SK-N-SH (cell line): ENCODE results near the gene OSBPL10. TPM values are rescaled to one million over a fixed set of nuclear protein-coding genes. Genes with fewer than 3 reads are reported as not detected.

Experiments
- CTCF ChIA-PET: fragments of 300-600, 350-600 bp; formaldehyde crosslinking; extraction: SDS; loops from one replicate; lab custom pipeline; 2021; lab: Yijun Ruan, JAX
- POLR2A ChIA-PET: fragments of 350-600 bp; sonication (Branson Sonifier 250); formaldehyde crosslinking; extraction: SDS; loops from one replicate; lab custom pipeline; 2020; ENCODE audit warnings: antibody characterized with exemption, inconsistent platforms; lab: Yijun Ruan, JAX
- DNase-seq: peaks from one replicate; pipeline ENCODE4 v3.0.0; 2012
- H2AFZ ChIP-seq: fragments of 200-600 bp; sonication (generic); 2 replicates; pipeline ENCODE4 v1.8.1; 2016; ENCODE audit warnings: antibody characterized with exemption, mild to moderate bottlenecking, low read depth
- H3F3A ChIP-seq: fragments of 200-600 bp; sonication (generic); replicated peaks from 2 replicates; pipeline ENCODE3; 2016; ENCODE audit warnings: antibody characterized with exemption, mild to moderate bottlenecking; ENCODE audit not compliant: insufficient read depth
- H3K27ac ChIP-seq, 2 experiments: fragments of 200-500 bp in 1 of 2; fragments of 200-600 bp in 1 of 2; sonication (Bioruptor generic) in 1 of 2; sonication (generic), shearing (Covaris generic) in 1 of 2; 2 replicates each; pipeline versions ENCODE4 v1.5.1 to v1.6.1; 2014 to 2016; ENCODE audit warnings: low read depth in 2 of 2, inconsistent platforms in 1 of 2, low read length in 1 of 2, mild to moderate bottlenecking in 1 of 2, mixed read lengths in 1 of 2
- H3K27me3 ChIP-seq: fragments of 200-600 bp; sonication (generic), shearing (Covaris generic); 2 replicates; pipeline ENCODE4 v1.6.1; 2016; ENCODE audit warnings: mixed run types; ENCODE audit not compliant: insufficient read depth
- H3K36me3 ChIP-seq, 2 experiments: fragments of 200-500 bp in 1 of 2; fragments of 200-600 bp in 1 of 2; sonication (Bioruptor generic) in 1 of 2; sonication (generic) in 1 of 2; replicated peaks in 1 of 2; 2 replicates each; pipeline versions ENCODE3 to v1.5.1; 2014 to 2016; ENCODE audit warnings: low read length in 1 of 2, mild to moderate bottlenecking in 1 of 2; ENCODE audit not compliant: insufficient read depth in 2 of 2, control insufficient read depth in 1 of 2
- H3K4me1 ChIP-seq, 2 experiments: fragments of 200-500 bp in 1 of 2; fragments of 200-600 bp in 1 of 2; sonication (Bioruptor generic) in 1 of 2; sonication (generic), shearing (Covaris generic) in 1 of 2; 2 replicates each; pipeline versions ENCODE4 v1.5.1 to v1.6.1; 2014 to 2016; ENCODE audit warnings: low read depth in 1 of 2, low read length in 1 of 2, mixed run types in 1 of 2; ENCODE audit not compliant: insufficient read depth in 2 of 2, control insufficient read depth in 1 of 2
- H3K4me2 ChIP-seq: fragments of 200-600 bp; sonication (generic), shearing (Covaris generic); 2 replicates; pipeline ENCODE4 v1.6.1; 2017; ENCODE audit warnings: mixed run types
- H3K4me3 ChIP-seq, 2 experiments: fragments of 200-500 bp in 1 of 2; fragments of 200-600 bp in 1 of 2; sonication (Bioruptor generic) in 1 of 2; sonication (generic), shearing (Covaris generic) in 1 of 2; 2 replicates each; pipeline versions ENCODE4 v1.5.1 to v1.8.1; 2014 to 2016; ENCODE audit warnings: low read depth in 2 of 2, inconsistent platforms in 1 of 2, low read length in 1 of 2, mild to moderate bottlenecking in 1 of 2, mixed read lengths in 1 of 2, moderate library complexity in 1 of 2
- H3K79me2 ChIP-seq: fragments of 200-600 bp; sonication (generic); 2 replicates; pipeline ENCODE4 v1.8.1; 2017; ENCODE audit warnings: mild to moderate bottlenecking; ENCODE audit not compliant: insufficient read depth
- H3K9ac ChIP-seq: fragments of 200-600 bp; sonication (generic); 2 replicates; pipeline ENCODE4 v1.6.1; 2017; ENCODE audit warnings: mixed run types
- H3K9me2 ChIP-seq: fragments of 200-600 bp; sonication (generic); 2 replicates; pipeline ENCODE4 v1.6.1; 2017; ENCODE audit warnings: mixed run types
- H3K9me3 ChIP-seq: fragments of 200-600 bp; sonication (generic); 2 replicates; pipeline ENCODE4 v1.6.1; 2017; ENCODE audit warnings: mixed run types, mild to moderate bottlenecking, moderate library complexity
- H4K20me1 ChIP-seq: fragments of 200-600 bp; sonication (generic); 2 replicates; pipeline ENCODE4 v1.6.1; 2017; ENCODE audit warnings: mild to moderate bottlenecking, mixed run types; ENCODE audit not compliant: insufficient read depth
- ELF1 ChIP-seq: IDR thresholded peaks from 2 replicates; pipeline ENCODE4 v1.4.0; 2012
- FOSL2 ChIP-seq: IDR thresholded peaks from 2 replicates; pipeline ENCODE4 v1.4.0; 2012; ENCODE audit warnings: low read depth, mild to moderate bottlenecking, moderate library complexity, borderline replicate concordance
- JUND ChIP-seq: IDR thresholded peaks from 2 replicates; pipeline ENCODE4 v1.4.0; 2012
- MEF2A ChIP-seq: IDR thresholded peaks from 2 replicates; pipeline ENCODE4 v1.4.0; 2012; ENCODE audit warnings: low read depth, borderline replicate concordance
- NRF1 ChIP-seq: IDR thresholded peaks from 2 replicates; pipeline ENCODE4 v1.6.1; 2012; ENCODE audit warnings: low read depth, mild to moderate bottlenecking, low read length
- RAD21 ChIP-seq: IDR thresholded peaks from 2 replicates; pipeline ENCODE4 v1.6.1; 2012; ENCODE audit warnings: mild to moderate bottlenecking, low read length
- RCOR1 ChIP-seq: fragments of 150-350 bp; IDR thresholded peaks from 2 replicates; pipeline ENCODE4 v1.6.1; 2017; ENCODE audit warnings: antibody characterized with exemption, low read length
- RFX5 ChIP-seq: IDR thresholded peaks from 2 replicates; pipeline ENCODE4 v1.6.1; 2012; ENCODE audit warnings: mild to moderate bottlenecking, improper control_type of control experiment, low read length
- TAF1 ChIP-seq: IDR thresholded peaks from 2 replicates; pipeline ENCODE4 v1.6.1; 2012; ENCODE audit warnings: low read depth, mild to moderate bottlenecking, low read length, moderate library complexity, borderline replicate concordance
- TCF12 ChIP-seq: IDR thresholded peaks from 2 replicates; pipeline ENCODE4 v1.4.0; 2012
- TEAD4 ChIP-seq: IDR thresholded peaks from 2 replicates; pipeline ENCODE4 v1.4.0; 2012; ENCODE audit warnings: mild to moderate bottlenecking, borderline replicate concordance; ENCODE audit not compliant: insufficient read depth
- WGBS: methylation state at CpG from one replicate; pipeline ENCODE4 v1.1.6; 2017; ENCODE audit warnings: low lambda C conversion rate; 5-methylcytosine and 5-hydroxymethylcytosine counted together
- polyA plus RNA-seq, 3 experiments: library from polyadenylated mRNA; depleted of rRNA; stranded (reverse); fragments of >200 nt; gene quantifications; 2 replicates each; pipeline ENCODE4 v1.2.3, GENCODE V29; 2012
- TF ChIP-seq, protein P1 (sequence below): IDR thresholded peaks from 2 replicates; pipeline ENCODE4; 2012
- TF ChIP-seq, protein P2 (sequence below): fragments of 150-350 bp; IDR thresholded peaks from 2 replicates; pipeline ENCODE4 v1.6.1; 2016; ENCODE audit warnings: mild to moderate bottlenecking, low read depth, low read length
- TF ChIP-seq, protein P3 (sequence below): IDR thresholded peaks from 2 replicates; pipeline ENCODE4 v1.6.1; 2012; ENCODE audit warnings: mild to moderate bottlenecking, low read depth, low read length, moderate library complexity
- TF ChIP-seq, protein P4 (sequence below): fragments of 200-600 bp; sonication (generic); IDR thresholded peaks from 2 replicates; pipeline ENCODE4 v1.6.1; 2017; ENCODE audit warnings: antibody characterized with exemption, mild to moderate bottlenecking, moderate library complexity
- TF ChIP-seq, protein P5 (sequence below): IDR thresholded peaks from 2 replicates; pipeline ENCODE4 v1.4.0; 2012; ENCODE audit warnings: low read depth, borderline replicate concordance
- TF ChIP-seq, protein P6 (sequence below): IDR thresholded peaks from 2 replicates; pipeline ENCODE4 v1.4.0; 2012; ENCODE audit warnings: low read depth, borderline replicate concordance

OSBPL10 gene
- polyA plus RNA-seq, 1 of the 3 experiments (the other 2 are of a cell fraction), result 0.12 TPM

DNA sequence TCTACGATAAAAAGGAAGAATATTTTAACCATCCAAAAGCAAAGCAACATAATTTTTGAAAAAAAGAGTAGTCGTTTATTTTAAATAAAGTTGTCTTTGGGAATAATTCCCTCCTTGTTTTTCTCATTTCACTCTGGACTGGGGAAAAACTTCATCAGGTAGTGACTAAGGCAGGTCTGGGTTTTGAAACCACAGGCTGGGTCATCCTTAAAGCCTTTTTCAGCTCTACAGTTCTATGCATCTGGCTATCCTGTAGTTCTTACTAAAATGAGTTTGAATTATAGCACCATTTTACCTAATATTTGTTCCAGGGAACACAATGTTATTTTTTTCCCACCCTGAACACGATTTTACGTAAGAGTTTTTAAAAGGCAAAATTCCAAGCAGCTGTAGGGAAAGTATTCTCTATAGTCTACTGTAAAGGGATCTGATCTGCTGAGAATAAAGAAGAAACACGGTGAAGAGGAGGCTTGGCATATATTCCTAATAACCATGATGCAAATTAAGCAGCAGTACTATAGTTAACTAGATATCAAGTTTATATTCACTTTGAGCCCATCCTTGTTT, 107.7 kb downstream of the OSBPL10 start:
- Histone ChIP-seq H3K4me3 (no peak overlapping the region), H3K4me1 (no peaks in the 10 kb centered on the region), H2AFZ (no peak overlapping the region), H3K79me2 (no peaks in the 10 kb centered on the region)
- POLR2A ChIA-PET, result no interaction called here
- TF ChIP-seq RAD21, result no peak
- TF ChIP-seq RCOR1, result no peak
- TF ChIP-seq TEAD4, result no peak
- TF ChIP-seq FOSL2, result no peak
- TF ChIP-seq, protein P1, sequence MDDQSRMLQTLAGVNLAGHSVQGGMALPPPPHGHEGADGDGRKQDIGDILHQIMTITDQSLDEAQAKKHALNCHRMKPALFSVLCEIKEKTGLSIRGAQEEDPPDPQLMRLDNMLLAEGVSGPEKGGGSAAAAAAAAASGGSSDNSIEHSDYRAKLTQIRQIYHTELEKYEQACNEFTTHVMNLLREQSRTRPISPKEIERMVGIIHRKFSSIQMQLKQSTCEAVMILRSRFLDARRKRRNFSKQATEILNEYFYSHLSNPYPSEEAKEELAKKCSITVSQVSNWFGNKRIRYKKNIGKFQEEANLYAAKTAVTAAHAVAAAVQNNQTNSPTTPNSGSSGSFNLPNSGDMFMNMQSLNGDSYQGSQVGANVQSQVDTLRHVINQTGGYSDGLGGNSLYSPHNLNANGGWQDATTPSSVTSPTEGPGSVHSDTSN, result no peak
- TF ChIP-seq, protein P2, sequence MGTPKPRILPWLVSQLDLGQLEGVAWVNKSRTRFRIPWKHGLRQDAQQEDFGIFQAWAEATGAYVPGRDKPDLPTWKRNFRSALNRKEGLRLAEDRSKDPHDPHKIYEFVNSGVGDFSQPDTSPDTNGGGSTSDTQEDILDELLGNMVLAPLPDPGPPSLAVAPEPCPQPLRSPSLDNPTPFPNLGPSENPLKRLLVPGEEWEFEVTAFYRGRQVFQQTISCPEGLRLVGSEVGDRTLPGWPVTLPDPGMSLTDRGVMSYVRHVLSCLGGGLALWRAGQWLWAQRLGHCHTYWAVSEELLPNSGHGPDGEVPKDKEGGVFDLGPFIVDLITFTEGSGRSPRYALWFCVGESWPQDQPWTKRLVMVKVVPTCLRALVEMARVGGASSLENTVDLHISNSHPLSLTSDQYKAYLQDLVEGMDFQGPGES, result no peak
- no peak for TF ChIP-seq RFX5
- no peak for TF ChIP-seq TAF1
- TF ChIP-seq ELF1, result no peak
- TF ChIP-seq, protein P3, sequence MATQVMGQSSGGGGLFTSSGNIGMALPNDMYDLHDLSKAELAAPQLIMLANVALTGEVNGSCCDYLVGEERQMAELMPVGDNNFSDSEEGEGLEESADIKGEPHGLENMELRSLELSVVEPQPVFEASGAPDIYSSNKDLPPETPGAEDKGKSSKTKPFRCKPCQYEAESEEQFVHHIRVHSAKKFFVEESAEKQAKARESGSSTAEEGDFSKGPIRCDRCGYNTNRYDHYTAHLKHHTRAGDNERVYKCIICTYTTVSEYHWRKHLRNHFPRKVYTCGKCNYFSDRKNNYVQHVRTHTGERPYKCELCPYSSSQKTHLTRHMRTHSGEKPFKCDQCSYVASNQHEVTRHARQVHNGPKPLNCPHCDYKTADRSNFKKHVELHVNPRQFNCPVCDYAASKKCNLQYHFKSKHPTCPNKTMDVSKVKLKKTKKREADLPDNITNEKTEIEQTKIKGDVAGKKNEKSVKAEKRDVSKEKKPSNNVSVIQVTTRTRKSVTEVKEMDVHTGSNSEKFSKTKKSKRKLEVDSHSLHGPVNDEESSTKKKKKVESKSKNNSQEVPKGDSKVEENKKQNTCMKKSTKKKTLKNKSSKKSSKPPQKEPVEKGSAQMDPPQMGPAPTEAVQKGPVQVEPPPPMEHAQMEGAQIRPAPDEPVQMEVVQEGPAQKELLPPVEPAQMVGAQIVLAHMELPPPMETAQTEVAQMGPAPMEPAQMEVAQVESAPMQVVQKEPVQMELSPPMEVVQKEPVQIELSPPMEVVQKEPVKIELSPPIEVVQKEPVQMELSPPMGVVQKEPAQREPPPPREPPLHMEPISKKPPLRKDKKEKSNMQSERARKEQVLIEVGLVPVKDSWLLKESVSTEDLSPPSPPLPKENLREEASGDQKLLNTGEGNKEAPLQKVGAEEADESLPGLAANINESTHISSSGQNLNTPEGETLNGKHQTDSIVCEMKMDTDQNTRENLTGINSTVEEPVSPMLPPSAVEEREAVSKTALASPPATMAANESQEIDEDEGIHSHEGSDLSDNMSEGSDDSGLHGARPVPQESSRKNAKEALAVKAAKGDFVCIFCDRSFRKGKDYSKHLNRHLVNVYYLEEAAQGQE, result no peak
- TF ChIP-seq JUND, result no peak
- TF ChIP-seq, protein P4, sequence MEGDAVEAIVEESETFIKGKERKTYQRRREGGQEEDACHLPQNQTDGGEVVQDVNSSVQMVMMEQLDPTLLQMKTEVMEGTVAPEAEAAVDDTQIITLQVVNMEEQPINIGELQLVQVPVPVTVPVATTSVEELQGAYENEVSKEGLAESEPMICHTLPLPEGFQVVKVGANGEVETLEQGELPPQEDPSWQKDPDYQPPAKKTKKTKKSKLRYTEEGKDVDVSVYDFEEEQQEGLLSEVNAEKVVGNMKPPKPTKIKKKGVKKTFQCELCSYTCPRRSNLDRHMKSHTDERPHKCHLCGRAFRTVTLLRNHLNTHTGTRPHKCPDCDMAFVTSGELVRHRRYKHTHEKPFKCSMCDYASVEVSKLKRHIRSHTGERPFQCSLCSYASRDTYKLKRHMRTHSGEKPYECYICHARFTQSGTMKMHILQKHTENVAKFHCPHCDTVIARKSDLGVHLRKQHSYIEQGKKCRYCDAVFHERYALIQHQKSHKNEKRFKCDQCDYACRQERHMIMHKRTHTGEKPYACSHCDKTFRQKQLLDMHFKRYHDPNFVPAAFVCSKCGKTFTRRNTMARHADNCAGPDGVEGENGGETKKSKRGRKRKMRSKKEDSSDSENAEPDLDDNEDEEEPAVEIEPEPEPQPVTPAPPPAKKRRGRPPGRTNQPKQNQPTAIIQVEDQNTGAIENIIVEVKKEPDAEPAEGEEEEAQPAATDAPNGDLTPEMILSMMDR, result no peak
- TF ChIP-seq, protein P5, sequence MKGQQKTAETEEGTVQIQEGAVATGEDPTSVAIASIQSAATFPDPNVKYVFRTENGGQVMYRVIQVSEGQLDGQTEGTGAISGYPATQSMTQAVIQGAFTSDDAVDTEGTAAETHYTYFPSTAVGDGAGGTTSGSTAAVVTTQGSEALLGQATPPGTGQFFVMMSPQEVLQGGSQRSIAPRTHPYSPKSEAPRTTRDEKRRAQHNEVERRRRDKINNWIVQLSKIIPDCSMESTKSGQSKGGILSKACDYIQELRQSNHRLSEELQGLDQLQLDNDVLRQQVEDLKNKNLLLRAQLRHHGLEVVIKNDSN, result no peak
- TF ChIP-seq MEF2A, result no peak
- TF ChIP-seq, protein P6, sequence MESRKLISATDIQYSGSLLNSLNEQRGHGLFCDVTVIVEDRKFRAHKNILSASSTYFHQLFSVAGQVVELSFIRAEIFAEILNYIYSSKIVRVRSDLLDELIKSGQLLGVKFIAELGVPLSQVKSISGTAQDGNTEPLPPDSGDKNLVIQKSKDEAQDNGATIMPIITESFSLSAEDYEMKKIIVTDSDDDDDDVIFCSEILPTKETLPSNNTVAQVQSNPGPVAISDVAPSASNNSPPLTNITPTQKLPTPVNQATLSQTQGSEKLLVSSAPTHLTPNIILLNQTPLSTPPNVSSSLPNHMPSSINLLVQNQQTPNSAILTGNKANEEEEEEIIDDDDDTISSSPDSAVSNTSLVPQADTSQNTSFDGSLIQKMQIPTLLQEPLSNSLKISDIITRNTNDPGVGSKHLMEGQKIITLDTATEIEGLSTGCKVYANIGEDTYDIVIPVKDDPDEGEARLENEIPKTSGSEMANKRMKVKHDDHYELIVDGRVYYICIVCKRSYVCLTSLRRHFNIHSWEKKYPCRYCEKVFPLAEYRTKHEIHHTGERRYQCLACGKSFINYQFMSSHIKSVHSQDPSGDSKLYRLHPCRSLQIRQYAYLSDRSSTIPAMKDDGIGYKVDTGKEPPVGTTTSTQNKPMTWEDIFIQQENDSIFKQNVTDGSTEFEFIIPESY, result no peak
- no peak for TF ChIP-seq TCF12
- no peak for TF ChIP-seq NRF1
- TF ChIP-seq, all 33 proteins: peak for 0
- H3K9me2 ChIP-seq, result no peaks in the 10 kb centered on the region
- 51% methylated on average over 5 of the region's 5 CpGs for WGBS
- no peaks in the 10 kb centered on the region for H3K9me3 ChIP-seq
- H3K9ac ChIP-seq, result no peak overlapping the region
- H4K20me1 ChIP-seq, result no peaks in the 10 kb centered on the region
- H3K36me3 ChIP-seq, result no peaks in the 10 kb centered on the region
- no peak for DNase-seq
- no peaks in the 10 kb centered on the region for H3F3A ChIP-seq
- no peak overlapping the region for H3K4me2 ChIP-seq
- H3K27me3 ChIP-seq, result no peaks in the 10 kb centered on the region
- H3K27ac ChIP-seq, result no peak overlapping the region
- CTCF ChIA-PET, result no interaction called here
